ENCODE measurements around the gene ANP32E. TPM values are rescaled to one million over a fixed set of nuclear protein-coding genes. Genes with fewer than 3 reads are reported as not detected.

ANP32E gene
- polyA plus RNA-seq (ENCODE audit: insufficient read length in 4 of 4), result 100 to 1,000 TPM; 101 to 132 (median 121) TPM

DNA sequence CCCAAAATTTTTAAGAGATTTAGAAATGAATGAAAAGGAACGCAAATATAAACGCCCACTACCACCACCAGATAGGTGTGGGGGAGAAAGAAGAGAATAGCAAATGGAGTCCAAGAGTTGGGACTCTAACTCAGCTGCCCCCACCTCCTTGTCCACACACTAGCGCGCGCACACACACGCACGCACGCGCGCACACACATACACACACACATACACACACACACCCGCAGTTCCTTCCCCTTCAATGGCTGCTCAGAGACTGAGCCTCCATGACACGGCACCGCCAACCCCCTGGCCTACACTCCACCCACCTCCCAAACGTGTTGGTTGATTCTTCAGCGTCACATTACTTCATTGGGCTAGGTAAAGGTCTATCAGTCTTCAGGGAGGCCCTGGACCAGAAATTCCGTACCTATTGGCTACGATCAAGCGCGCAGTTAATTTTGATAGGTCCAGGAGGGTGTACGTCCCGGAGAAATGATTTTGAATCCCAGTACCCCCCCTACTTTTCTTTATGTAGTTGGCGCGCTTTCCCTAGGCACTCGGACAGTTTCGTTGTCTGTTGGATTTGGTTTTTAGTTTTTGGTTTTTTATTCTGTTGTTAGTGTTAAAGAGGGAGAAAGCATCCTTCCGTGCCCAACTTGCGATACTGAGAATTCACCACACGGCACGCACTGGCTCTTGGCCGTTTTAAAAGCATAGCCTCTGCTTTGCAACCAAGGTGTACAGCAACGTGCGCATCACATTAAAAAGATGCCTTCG is at the start of gene ANP32E:
TSS of gene ANP32E (minus strand) at position 261 of the 762 bp plus-strand sequence. CDS start 326 bp downstream, outside the sequence.
- peak; percentile 93 to 98 (median 96) for DNase-seq (ENCODE audit: low read depth in 4 of 4, low spot score in 3 of 4)

- no peak for DNase-seq (ENCODE audit: low read depth in 4 of 4, low spot score in 3 of 4)
Observed at GRCh38 chr1:150283260-150283659, 47.3 kb upstream of the ANP32E start.

DNA sequence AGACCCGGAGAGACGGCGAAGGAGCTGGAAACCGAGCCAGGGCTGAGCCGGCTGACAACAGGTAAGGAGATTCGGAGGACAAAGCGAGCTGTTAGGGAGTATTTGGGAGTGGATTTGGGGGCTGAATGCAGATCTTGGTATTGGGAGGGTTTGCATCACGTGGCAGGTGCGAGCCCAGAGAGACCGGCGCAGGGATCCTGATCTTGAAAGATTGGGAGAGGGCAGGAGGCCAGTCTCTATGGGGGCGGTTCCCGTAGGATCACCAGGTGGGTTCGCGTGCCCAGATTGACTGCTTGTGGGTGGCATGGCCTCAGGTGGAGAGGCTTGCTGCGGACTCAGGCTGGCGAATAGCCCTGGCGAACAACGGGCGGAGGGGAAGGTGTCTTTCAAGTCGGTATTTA is 46.6 kb upstream of the ANP32E start:
- no peak for DNase-seq (ENCODE audit: low read depth in 4 of 4, low spot score in 3 of 4)

- DNase-seq (ENCODE audit: low read depth in 4 of 4, low spot score in 3 of 4), result peak; percentile 88 to 94 (median 92)
Observed at GRCh38 chr1:150281758-150282557, 46.0 kb upstream of the ANP32E start, which contains the start of gene CIART. CIART (plus strand) TSS chr1:150282554; CDS start chr1:150283268, 714 bp downstream.

DNA sequence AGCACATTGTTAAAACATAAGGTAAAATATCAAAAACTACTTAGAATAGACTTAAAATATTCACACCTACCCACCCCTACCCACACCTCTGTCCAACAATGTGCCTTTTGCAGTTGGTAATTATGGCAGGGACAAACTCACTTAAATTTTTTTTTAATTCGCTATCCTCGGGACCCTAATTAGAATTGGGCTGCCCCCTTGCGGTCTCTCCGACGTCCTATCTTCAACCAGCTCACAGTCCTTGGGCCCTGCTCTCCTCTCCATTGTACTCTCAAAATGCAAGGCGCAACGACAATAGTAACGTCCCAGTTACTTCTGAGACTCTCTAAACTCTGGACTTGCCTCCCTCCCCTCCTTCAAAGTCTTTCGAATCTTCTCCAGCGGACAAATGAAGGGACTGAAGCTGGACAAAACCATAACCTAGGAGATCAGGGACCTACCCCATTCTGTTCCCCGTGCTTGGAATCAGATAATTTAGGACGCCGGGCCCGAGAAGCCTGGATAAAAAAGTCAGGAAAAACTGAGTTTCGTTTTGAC is 45.4 kb upstream of the ANP32E start:
- DNase-seq (ENCODE audit: low read depth in 4 of 4, low spot score in 3 of 4), result peak in 2 of 4 donors; percentile 60 to 66

DNA sequence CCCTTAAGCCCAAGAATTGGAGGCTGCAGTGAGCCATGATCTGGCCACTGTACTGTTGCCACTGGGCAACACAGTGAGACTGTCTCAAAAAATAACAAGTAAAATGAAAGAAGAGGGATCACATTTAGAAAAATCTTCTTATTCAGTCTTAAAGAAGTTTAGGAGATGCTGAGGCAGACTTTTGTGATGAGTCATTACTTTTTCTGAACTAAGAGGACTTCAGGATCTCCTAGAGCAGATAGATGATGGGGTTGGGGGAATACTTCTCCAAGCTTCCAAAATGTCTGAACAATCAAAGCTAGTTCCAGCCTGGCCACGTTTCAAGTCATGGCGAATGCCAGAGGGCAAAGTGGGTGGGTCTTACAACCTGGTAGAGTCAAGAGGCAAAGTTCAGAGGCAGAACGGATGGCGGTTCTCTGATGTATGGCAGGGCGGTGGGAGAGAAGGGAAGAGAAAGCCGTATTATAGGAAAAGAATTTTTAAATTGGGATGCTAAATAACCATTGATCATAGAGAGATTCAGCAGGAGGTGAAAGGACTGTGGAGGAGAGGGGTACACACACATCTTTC is 44.3 kb upstream of the ANP32E start:
- no peak for DNase-seq (ENCODE audit: low read depth in 4 of 4, low spot score in 3 of 4)

GRCh38 chr1:150273311-150273710 is 37.4 kb upstream of the ANP32E start:
- no peak for DNase-seq (ENCODE audit: low read depth in 4 of 4, low spot score in 3 of 4)

GRCh38 chr1:150271291-150271959 is 35.5 kb upstream of the ANP32E start:
- no peak for DNase-seq (ENCODE audit: low read depth in 4 of 4, low spot score in 3 of 4)

DNA sequence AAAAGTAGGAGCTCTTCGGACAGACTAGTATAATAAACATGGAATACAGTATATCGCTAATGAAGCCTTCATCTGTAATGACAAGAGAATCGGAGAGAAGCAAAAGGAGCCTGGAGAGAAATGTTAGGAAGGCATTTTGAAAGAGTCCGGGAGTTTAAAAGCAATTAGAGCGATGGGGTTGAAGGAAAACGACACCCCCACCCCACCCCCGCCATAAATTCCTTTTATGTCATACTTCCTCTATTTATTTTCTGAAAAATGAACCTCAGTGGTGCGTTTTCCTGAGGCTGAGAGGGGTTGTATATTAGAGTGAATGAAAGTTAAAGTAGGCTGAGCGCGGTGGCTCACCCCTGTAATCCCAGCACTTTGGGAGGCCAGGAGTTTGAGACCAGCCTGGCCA is 33.5 kb upstream of the ANP32E start:
- no peak for DNase-seq (ENCODE audit: low read depth in 4 of 4, low spot score in 3 of 4)

- DNase-seq (ENCODE audit: low read depth in 4 of 4, low spot score in 3 of 4), result peak; percentile 85 to 95 (median 94)
Observed at GRCh38 chr1:150268705-150269403, 32.9 kb upstream of the ANP32E start, which contains the start of gene APH1A. APH1A (minus strand) TSS chr1:150269016; CDS start chr1:150268810, 206 bp downstream.

GRCh38 chr1:150268340-150268704 is 32.4 kb upstream of the ANP32E start:
- DNase-seq (ENCODE audit: low read depth in 4 of 4, low spot score in 3 of 4), result no peak

GRCh38 chr1:150267896-150268295 is 32.0 kb upstream of the ANP32E start:
- DNase-seq (ENCODE audit: low read depth in 4 of 4, low spot score in 3 of 4), result no peak

GRCh38 chr1:150263549-150263948 is 27.6 kb upstream of the ANP32E start:
- DNase-seq (ENCODE audit: low read depth in 4 of 4, low spot score in 3 of 4), result no peak

GRCh38 chr1:150262388-150263320 is 26.7 kb upstream of the ANP32E start:
- no peak for DNase-seq (ENCODE audit: low read depth in 4 of 4, low spot score in 3 of 4)

GRCh38 chr1:150261367-150261766 is 25.5 kb upstream of the ANP32E start:
- DNase-seq (ENCODE audit: low read depth in 4 of 4, low spot score in 3 of 4), result no peak

DNA sequence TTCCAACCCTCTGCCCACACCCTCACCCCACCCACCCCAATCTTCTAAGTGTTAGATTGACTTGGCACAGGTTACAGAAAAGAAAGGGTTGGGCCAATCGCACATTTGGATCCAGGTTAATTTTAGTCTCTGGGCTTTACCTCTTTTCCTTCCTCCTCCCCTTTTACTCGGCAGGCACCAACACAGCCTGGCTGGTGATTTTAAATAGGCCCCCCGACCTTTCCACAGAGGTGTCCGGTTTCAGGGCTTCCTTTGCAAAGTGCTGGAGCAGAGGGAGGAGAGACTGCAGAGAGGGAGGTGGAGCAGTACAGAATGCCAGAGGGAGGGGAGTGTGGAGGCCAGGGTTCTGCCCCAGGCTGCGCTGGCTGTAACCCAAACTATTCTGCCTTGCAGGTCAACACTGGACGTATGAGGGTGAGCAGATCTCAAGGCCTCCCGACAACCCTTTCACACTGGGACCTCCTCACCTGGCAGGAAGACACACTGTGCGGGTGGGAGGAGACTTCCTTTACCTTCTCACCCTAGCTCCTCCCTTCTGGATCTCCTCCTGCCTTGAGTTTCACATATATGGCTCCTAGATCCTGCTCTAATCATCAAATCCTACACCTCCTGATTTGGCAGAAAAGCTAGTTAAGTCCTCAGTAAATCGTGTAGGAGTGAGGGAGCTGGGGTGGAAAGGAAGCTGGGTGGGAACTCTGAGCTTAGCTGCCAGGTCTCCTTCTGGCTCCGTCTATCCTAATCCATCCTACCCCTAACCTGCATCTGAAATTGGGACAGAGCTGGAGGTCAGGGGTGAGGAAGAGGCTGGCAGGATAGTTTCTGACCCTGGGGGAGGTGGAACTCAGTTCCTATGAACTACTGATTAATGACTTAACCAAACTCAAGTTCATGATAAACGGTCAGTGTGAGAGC is 24.1 kb upstream of the ANP32E start:
- peak in 1 of 4 donors; percentile 55 for DNase-seq (ENCODE audit: low read depth in 4 of 4, low spot score in 3 of 4)

DNA sequence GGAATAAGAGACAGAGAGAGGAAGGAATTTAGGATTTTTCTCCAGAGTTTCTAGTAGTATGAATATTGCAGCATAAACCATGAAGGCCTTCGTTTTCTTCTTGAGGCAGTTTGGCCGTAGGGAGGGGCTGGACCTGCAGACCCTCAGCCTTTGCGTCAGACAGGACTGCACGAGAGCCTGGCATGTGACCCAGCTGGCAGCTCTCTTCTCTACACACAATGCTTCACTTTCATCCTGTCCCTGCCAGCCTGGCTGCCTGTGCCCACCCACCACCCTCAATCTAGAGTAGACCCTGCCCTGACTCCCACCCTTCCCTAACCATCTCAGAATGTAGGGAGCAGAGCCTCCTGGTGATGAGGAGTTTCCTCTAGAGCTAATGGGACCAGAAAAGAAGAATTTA is 23.3 kb upstream of the ANP32E start:
- no peak for DNase-seq (ENCODE audit: low read depth in 4 of 4, low spot score in 3 of 4)

Measured in right renal pelvis (tissue), 4 donors.